Activated T-cell treated with anti-CD3 and anti-CD28 coated beads, Interleukin-2, amount 50 U/mL, for 24 hours (primary cell): ENCODE results near the gene ATP1A3.

Experiments
- DNase-seq: peaks from one replicate; pipeline ENCODE4 v3.0.0-alpha.2; 2020
- H3K27ac Mint-ChIP-seq: 2 replicates; pipeline ENCODE4 v1.8.0; 2020; ENCODE audit warnings: mild to moderate bottlenecking, mixed read lengths
- H3K27me3 Mint-ChIP-seq: 2 replicates; pipeline ENCODE4 v1.8.0; 2020; ENCODE audit warnings: mixed read lengths
- H3K36me3 Mint-ChIP-seq: 2 replicates; pipeline ENCODE4 v1.8.0; 2020; ENCODE audit warnings: low read depth, mixed read lengths
- H3K4me1 Mint-ChIP-seq: 2 replicates; pipeline ENCODE4 v1.8.0; 2020; ENCODE audit warnings: low read depth, mixed read lengths
- H3K4me3 Mint-ChIP-seq: 2 replicates; pipeline ENCODE4 v1.8.0; 2020; ENCODE audit warnings: mild to moderate bottlenecking, moderate library complexity, mixed read lengths
- H3K9me3 Mint-ChIP-seq: 2 replicates; pipeline ENCODE4 v1.8.0; 2020; ENCODE audit warnings: mixed read lengths

ATP1A3 gene

GRCh38 chr19:41978470-41978869, 15.6 kb downstream of the ATP1A3 start:
- peaks cover 6% of the 10 kb centered on the region for H3K36me3 Mint-ChIP-seq
- H3K4me3 Mint-ChIP-seq = no peak overlapping the region
- H3K27ac Mint-ChIP-seq = no peak overlapping the region
- H3K27me3 Mint-ChIP-seq = no peaks in the 10 kb centered on the region
- no peaks in the 10 kb centered on the region for H3K9me3 Mint-ChIP-seq
- no peak for DNase-seq
- no peaks in the 10 kb centered on the region for H3K4me1 Mint-ChIP-seq

GRCh38 chr19:41977916-41978315, 16.1 kb downstream of the ATP1A3 start:
- no peaks in the 10 kb centered on the region for H3K27me3 Mint-ChIP-seq
- DNase-seq = no peak
- H3K4me1 Mint-ChIP-seq = no peaks in the 10 kb centered on the region
- H3K4me3 Mint-ChIP-seq = no peak overlapping the region
- peaks cover 6% of the 10 kb centered on the region for H3K36me3 Mint-ChIP-seq
- no peaks in the 10 kb centered on the region for H3K9me3 Mint-ChIP-seq
- H3K27ac Mint-ChIP-seq = no peak overlapping the region

GRCh38 chr19:41974652-41975051, 19.4 kb downstream of the ATP1A3 start:
- Mint-ChIP-seq H3K27ac (no peak overlapping the region), H3K9me3 (no peaks in the 10 kb centered on the region), H3K27me3 (no peaks in the 10 kb centered on the region), H3K4me1 (no peaks in the 10 kb centered on the region), H3K4me3 (no peak overlapping the region), H3K36me3 (peaks cover 2% of the 10 kb centered on the region)
- no peak for DNase-seq

- no peaks in the 10 kb centered on the region for H3K9me3 Mint-ChIP-seq
- H3K4me3 Mint-ChIP-seq = no peak overlapping the region
- peaks cover 5% of the 10 kb centered on the region for H3K36me3 Mint-ChIP-seq
- no peak for DNase-seq
- H3K27me3 Mint-ChIP-seq = no peaks in the 10 kb centered on the region
- no peak overlapping the region for H3K27ac Mint-ChIP-seq
- H3K4me1 Mint-ChIP-seq = no peaks in the 10 kb centered on the region
These were observed 22.7 kb downstream of the ATP1A3 start for GRCh38 chr19:41971363-41971762.

GRCh38 chr19:41969772-41970458, 24.1 kb downstream of the ATP1A3 start:
- no peaks in the 10 kb centered on the region for H3K4me1 Mint-ChIP-seq
- H3K9me3 Mint-ChIP-seq = no peaks in the 10 kb centered on the region
- H3K4me3 Mint-ChIP-seq = no peak overlapping the region
- H3K36me3 Mint-ChIP-seq = peaks cover 3% of the 10 kb centered on the region
- no peak overlapping the region for H3K27ac Mint-ChIP-seq
- no peak for DNase-seq
- H3K27me3 Mint-ChIP-seq = no peaks in the 10 kb centered on the region

GRCh38 chr19:41968751-41969595, 25.1 kb downstream of the ATP1A3 start:
- Mint-ChIP-seq H3K4me1 (no peaks in the 10 kb centered on the region), H3K4me3 (no peak overlapping the region), H3K9me3 (no peaks in the 10 kb centered on the region), H3K36me3 (peaks cover 3% of the 10 kb centered on the region), H3K27ac (no peak overlapping the region), H3K27me3 (no peaks in the 10 kb centered on the region)
- DNase-seq = no peak

GRCh38 chr19:41967054-41967783, 26.8 kb downstream of the ATP1A3 start:
- Mint-ChIP-seq H3K9me3 (no peaks in the 10 kb centered on the region), H3K36me3 (peaks cover 3% of the 10 kb centered on the region), H3K4me1 (no peaks in the 10 kb centered on the region), H3K27me3 (no peaks in the 10 kb centered on the region), H3K4me3 (no peak overlapping the region), H3K27ac (no peak overlapping the region)
- DNase-seq = no peak

GRCh38 chr19:41965106-41965505, 28.9 kb downstream of the ATP1A3 start:
- H3K4me1 Mint-ChIP-seq = no peaks in the 10 kb centered on the region
- no peak for DNase-seq
- H3K36me3 Mint-ChIP-seq = peaks cover 3% of the 10 kb centered on the region
- H3K27ac Mint-ChIP-seq = no peak overlapping the region
- H3K4me3 Mint-ChIP-seq = no peak overlapping the region
- no peaks in the 10 kb centered on the region for H3K27me3 Mint-ChIP-seq
- H3K9me3 Mint-ChIP-seq = no peaks in the 10 kb centered on the region

- Mint-ChIP-seq H3K4me3 (no peak overlapping the region), H3K9me3 (no peaks in the 10 kb centered on the region), H3K4me1 (peaks cover 19% of the 10 kb centered on the region), H3K27me3 (no peaks in the 10 kb centered on the region), H3K36me3 (peaks cover 16% of the 10 kb centered on the region), H3K27ac (no peak overlapping the region)
- no peak for DNase-seq
These were observed 33.1 kb downstream of the ATP1A3 start for GRCh38 chr19:41960973-41961372.

- H3K36me3 Mint-ChIP-seq = peaks cover 16% of the 10 kb centered on the region
- no peaks in the 10 kb centered on the region for H3K27me3 Mint-ChIP-seq
- peaks cover 19% of the 10 kb centered on the region for H3K4me1 Mint-ChIP-seq
- H3K4me3 Mint-ChIP-seq = peak within 1 kb of the TSS; percentile 83
- peak; percentile 91 for DNase-seq
- H3K9me3 Mint-ChIP-seq = no peaks in the 10 kb centered on the region
- H3K27ac Mint-ChIP-seq = peak within 1 kb of the TSS; percentile 90
These were observed 34.7 kb downstream of the ATP1A3 start, which contains the start of gene RABAC1 for GRCh38 chr19:41959056-41960053. RABAC1 (minus strand) TSS chr19:41959321; CDS start chr19:41959292, 29 bp downstream.

GRCh38 chr19:41958367-41959055, 35.5 kb downstream of the ATP1A3 start:
- Mint-ChIP-seq H3K4me3 (peak overlapping the region; percentile 83), H3K27me3 (no peaks in the 10 kb centered on the region), H3K27ac (peak overlapping the region; percentile 90), H3K9me3 (no peaks in the 10 kb centered on the region), H3K4me1 (peaks cover 19% of the 10 kb centered on the region), H3K36me3 (peaks cover 16% of the 10 kb centered on the region)
- peak; percentile 90 for DNase-seq

GRCh38 chr19:41957838-41958366, 36.1 kb downstream of the ATP1A3 start:
- H3K4me3 Mint-ChIP-seq = peak overlapping the region; percentile 83
- H3K4me1 Mint-ChIP-seq = peaks cover 19% of the 10 kb centered on the region
- DNase-seq = peak; percentile 51
- peak overlapping the region; percentile 90 for H3K27ac Mint-ChIP-seq
- H3K9me3 Mint-ChIP-seq = no peaks in the 10 kb centered on the region
- H3K36me3 Mint-ChIP-seq = peaks cover 16% of the 10 kb centered on the region
- no peaks in the 10 kb centered on the region for H3K27me3 Mint-ChIP-seq
